WTC11 (cell line): ENCODE results near the gene PHACTR3.

Source experiments
- CREM ChIP-seq: sonication (generic); formaldehyde crosslinking; IDR thresholded peaks from 2 replicates; pipeline ENCODE4 v1.8.1; 2022; ENCODE audit warnings: mild to moderate bottlenecking, missing genetic modification reagents, moderate library complexity
- ELF4 ChIP-seq: sonication (generic); formaldehyde crosslinking; IDR thresholded peaks from 2 replicates; pipeline ENCODE4 v1.8.1; 2022; ENCODE audit warnings: low read depth, mild to moderate bottlenecking, moderate library complexity, missing genetic modification reagents
- JUN ChIP-seq: sonication (generic); formaldehyde crosslinking; IDR thresholded peaks from 2 replicates; pipeline ENCODE4 v1.8.0; 2023; ENCODE audit warnings: mild to moderate bottlenecking, missing genetic modification reagents
- RELA ChIP-seq: sonication (generic); formaldehyde crosslinking; IDR thresholded peaks from 2 replicates; pipeline ENCODE4 v1.8.1; 2022; ENCODE audit warnings: missing genetic modification reagents, mild to moderate bottlenecking, borderline replicate concordance
- TCF7 ChIP-seq: sonication (generic); formaldehyde crosslinking; IDR thresholded peaks from 2 replicates; pipeline ENCODE4 v1.8.0; 2022; ENCODE audit warnings: mild to moderate bottlenecking, low read depth, missing genetic modification reagents, moderate library complexity
- TEAD4 ChIP-seq: sonication (generic); formaldehyde crosslinking; IDR thresholded peaks from 2 replicates; pipeline ENCODE4 v1.8.0; 2022; ENCODE audit warnings: mild to moderate bottlenecking, missing genetic modification reagents
- TF ChIP-seq, protein P1 (sequence below): fragments of 200-600 bp; IDR thresholded peaks from 2 replicates; pipeline ENCODE4 v1.8.0; 2022; ENCODE audit warnings: antibody characterized with exemption
- TF ChIP-seq, protein P2 (sequence below): sonication (generic); formaldehyde crosslinking; IDR thresholded peaks from 2 replicates; pipeline ENCODE4 v1.8.0; 2023; ENCODE audit warnings: mild to moderate bottlenecking, missing genetic modification reagents
- TF ChIP-seq, protein P3 (sequence below): sonication (generic); formaldehyde crosslinking; IDR thresholded peaks from 2 replicates; pipeline ENCODE4 v1.8.0; 2022; ENCODE audit warnings: mild to moderate bottlenecking, missing genetic modification reagents
- TF ChIP-seq, protein P4 (sequence below): sonication (generic); formaldehyde crosslinking; IDR thresholded peaks from 2 replicates; pipeline ENCODE4 v1.8.0; 2023; ENCODE audit warnings: missing genetic modification reagents, mild to moderate bottlenecking, borderline replicate concordance

DNA sequence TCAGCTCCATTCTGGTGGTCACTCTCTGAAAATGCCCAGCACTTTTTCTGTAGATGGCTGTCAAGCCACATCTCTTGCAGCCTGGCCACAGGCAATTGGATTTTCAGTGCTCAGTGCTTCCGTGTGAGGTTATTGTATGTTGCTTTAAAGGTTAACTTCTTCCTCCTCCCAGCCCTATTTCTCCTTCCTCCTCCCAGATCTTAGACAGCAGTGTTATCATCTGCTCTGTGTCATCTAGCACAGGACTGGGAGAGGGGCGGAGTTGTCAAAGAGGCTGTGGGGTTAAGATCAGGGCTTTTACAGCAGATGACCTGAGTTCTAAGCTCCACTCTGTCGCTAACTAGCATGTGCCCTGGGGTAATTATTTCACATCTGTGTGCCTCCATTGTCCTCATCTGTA lies 129.0 kb downstream of the PHACTR3 start:
- TF ChIP-seq, protein P1, sequence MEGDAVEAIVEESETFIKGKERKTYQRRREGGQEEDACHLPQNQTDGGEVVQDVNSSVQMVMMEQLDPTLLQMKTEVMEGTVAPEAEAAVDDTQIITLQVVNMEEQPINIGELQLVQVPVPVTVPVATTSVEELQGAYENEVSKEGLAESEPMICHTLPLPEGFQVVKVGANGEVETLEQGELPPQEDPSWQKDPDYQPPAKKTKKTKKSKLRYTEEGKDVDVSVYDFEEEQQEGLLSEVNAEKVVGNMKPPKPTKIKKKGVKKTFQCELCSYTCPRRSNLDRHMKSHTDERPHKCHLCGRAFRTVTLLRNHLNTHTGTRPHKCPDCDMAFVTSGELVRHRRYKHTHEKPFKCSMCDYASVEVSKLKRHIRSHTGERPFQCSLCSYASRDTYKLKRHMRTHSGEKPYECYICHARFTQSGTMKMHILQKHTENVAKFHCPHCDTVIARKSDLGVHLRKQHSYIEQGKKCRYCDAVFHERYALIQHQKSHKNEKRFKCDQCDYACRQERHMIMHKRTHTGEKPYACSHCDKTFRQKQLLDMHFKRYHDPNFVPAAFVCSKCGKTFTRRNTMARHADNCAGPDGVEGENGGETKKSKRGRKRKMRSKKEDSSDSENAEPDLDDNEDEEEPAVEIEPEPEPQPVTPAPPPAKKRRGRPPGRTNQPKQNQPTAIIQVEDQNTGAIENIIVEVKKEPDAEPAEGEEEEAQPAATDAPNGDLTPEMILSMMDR, result no peak
- TF ChIP-seq ELF4 (CRISPR knock-in tag) (no peak), RELA (CRISPR knock-in tag) (no peak), JUN (no peak), CREM (no peak), TCF7 (no peak), TEAD4 (no peak)
- TF ChIP-seq, protein P2, sequence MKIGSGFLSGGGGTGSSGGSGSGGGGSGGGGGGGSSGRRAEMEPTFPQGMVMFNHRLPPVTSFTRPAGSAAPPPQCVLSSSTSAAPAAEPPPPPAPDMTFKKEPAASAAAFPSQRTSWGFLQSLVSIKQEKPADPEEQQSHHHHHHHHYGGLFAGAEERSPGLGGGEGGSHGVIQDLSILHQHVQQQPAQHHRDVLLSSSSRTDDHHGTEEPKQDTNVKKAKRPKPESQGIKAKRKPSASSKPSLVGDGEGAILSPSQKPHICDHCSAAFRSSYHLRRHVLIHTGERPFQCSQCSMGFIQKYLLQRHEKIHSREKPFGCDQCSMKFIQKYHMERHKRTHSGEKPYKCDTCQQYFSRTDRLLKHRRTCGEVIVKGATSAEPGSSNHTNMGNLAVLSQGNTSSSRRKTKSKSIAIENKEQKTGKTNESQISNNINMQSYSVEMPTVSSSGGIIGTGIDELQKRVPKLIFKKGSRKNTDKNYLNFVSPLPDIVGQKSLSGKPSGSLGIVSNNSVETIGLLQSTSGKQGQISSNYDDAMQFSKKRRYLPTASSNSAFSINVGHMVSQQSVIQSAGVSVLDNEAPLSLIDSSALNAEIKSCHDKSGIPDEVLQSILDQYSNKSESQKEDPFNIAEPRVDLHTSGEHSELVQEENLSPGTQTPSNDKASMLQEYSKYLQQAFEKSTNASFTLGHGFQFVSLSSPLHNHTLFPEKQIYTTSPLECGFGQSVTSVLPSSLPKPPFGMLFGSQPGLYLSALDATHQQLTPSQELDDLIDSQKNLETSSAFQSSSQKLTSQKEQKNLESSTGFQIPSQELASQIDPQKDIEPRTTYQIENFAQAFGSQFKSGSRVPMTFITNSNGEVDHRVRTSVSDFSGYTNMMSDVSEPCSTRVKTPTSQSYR (CRISPR knock-in tag), result no peak
- TF ChIP-seq, protein P3, sequence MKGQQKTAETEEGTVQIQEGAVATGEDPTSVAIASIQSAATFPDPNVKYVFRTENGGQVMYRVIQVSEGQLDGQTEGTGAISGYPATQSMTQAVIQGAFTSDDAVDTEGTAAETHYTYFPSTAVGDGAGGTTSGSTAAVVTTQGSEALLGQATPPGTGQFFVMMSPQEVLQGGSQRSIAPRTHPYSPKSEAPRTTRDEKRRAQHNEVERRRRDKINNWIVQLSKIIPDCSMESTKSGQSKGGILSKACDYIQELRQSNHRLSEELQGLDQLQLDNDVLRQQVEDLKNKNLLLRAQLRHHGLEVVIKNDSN (CRISPR knock-in tag), result no peak
- TF ChIP-seq, protein P4, sequence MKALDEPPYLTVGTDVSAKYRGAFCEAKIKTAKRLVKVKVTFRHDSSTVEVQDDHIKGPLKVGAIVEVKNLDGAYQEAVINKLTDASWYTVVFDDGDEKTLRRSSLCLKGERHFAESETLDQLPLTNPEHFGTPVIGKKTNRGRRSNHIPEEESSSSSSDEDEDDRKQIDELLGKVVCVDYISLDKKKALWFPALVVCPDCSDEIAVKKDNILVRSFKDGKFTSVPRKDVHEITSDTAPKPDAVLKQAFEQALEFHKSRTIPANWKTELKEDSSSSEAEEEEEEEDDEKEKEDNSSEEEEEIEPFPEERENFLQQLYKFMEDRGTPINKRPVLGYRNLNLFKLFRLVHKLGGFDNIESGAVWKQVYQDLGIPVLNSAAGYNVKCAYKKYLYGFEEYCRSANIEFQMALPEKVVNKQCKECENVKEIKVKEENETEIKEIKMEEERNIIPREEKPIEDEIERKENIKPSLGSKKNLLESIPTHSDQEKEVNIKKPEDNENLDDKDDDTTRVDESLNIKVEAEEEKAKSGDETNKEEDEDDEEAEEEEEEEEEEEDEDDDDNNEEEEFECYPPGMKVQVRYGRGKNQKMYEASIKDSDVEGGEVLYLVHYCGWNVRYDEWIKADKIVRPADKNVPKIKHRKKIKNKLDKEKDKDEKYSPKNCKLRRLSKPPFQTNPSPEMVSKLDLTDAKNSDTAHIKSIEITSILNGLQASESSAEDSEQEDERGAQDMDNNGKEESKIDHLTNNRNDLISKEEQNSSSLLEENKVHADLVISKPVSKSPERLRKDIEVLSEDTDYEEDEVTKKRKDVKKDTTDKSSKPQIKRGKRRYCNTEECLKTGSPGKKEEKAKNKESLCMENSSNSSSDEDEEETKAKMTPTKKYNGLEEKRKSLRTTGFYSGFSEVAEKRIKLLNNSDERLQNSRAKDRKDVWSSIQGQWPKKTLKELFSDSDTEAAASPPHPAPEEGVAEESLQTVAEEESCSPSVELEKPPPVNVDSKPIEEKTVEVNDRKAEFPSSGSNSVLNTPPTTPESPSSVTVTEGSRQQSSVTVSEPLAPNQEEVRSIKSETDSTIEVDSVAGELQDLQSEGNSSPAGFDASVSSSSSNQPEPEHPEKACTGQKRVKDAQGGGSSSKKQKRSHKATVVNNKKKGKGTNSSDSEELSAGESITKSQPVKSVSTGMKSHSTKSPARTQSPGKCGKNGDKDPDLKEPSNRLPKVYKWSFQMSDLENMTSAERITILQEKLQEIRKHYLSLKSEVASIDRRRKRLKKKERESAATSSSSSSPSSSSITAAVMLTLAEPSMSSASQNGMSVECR (CRISPR knock-in tag), result no peak
